NCI-H748 treated with DMSO at 0.1 percent for 48 hours (cell line): ENCODE data around the gene LRP1B.

ENCODE experiments used
- DNase-seq: peaks from one replicate; lab custom pipeline; 2025; lab: John Stamatoyannopoulos, UW

LRP1B gene

GRCh38 chr2:140892911-140893637 lies 1237.7 kb downstream of the LRP1B start:
- no peak for DNase-seq

- DNase-seq = no peak
These were observed 1238.4 kb downstream of the LRP1B start for GRCh38 chr2:140892436-140892835.

- DNase-seq = no peak
These were observed 1239.1 kb downstream of the LRP1B start for GRCh38 chr2:140891614-140892212.

- DNase-seq = no peak
These were observed 1247.9 kb downstream of the LRP1B start for GRCh38 chr2:140882671-140883620.

GRCh38 chr2:140880573-140880972 lies 1250.2 kb downstream of the LRP1B start:
- no peak for DNase-seq

- DNase-seq = no peak
These were observed 1254.8 kb downstream of the LRP1B start for GRCh38 chr2:140876015-140876414.

- no peak for DNase-seq
These were observed 1256.8 kb downstream of the LRP1B start for GRCh38 chr2:140873915-140874531.

GRCh38 chr2:140869925-140870324 lies 1260.9 kb downstream of the LRP1B start:
- peak; percentile 19 for DNase-seq

GRCh38 chr2:140869107-140869506 lies 1261.7 kb downstream of the LRP1B start:
- no peak for DNase-seq

- DNase-seq = no peak
These were observed 1265.0 kb downstream of the LRP1B start for GRCh38 chr2:140865837-140866236.

GRCh38 chr2:140863713-140864112 lies 1267.1 kb downstream of the LRP1B start:
- peak; percentile 48 for DNase-seq

- DNase-seq = no peak
These were observed 1268.6 kb downstream of the LRP1B start for GRCh38 chr2:140862181-140862580.

GRCh38 chr2:140861666-140862065 lies 1269.2 kb downstream of the LRP1B start:
- peak; percentile 15 for DNase-seq

GRCh38 chr2:140855471-140855870 lies 1275.3 kb downstream of the LRP1B start:
- DNase-seq = no peak

GRCh38 chr2:140851258-140851981 lies 1279.4 kb downstream of the LRP1B start:
- no peak for DNase-seq

GRCh38 chr2:140843186-140843585 lies 1287.6 kb downstream of the LRP1B start:
- no peak for DNase-seq

- no peak for DNase-seq
These were observed 1288.7 kb downstream of the LRP1B start for GRCh38 chr2:140842110-140842509.

GRCh38 chr2:140841141-140841540 lies 1289.7 kb downstream of the LRP1B start:
- no peak for DNase-seq

GRCh38 chr2:140836826-140837225 lies 1294.0 kb downstream of the LRP1B start:
- no peak for DNase-seq

- no peak for DNase-seq
These were observed 1295.7 kb downstream of the LRP1B start for GRCh38 chr2:140835079-140835478.

GRCh38 chr2:140814141-140814540 lies 1316.7 kb downstream of the LRP1B start:
- DNase-seq = peak; percentile 21
